Panc1 (cell line): ENCODE results near the gene ANTXR1. TPM values are rescaled to one million over a fixed set of nuclear protein-coding genes. Genes with fewer than 3 reads are reported as not detected.

Source experiments
- ATAC-seq: fragments of 200-7000 bp; cut with Tn5 transposase; 2 replicates; pipeline ENCODE4 v1.9.1; 2020; ENCODE audit warnings: mild to moderate bottlenecking, moderate library complexity
- BruUV-seq: library from RNA; stranded (reverse); fragments of 400-500 nt; replicated peaks from 2 replicates; lab custom pipeline; 2021; lab: Mats Ljungman, UMichigan
- CTCF ChIA-PET: fragments of 300-600 bp; sonication (Branson Sonifier 250); formaldehyde crosslinking; loops from one replicate; lab custom pipeline; 2022; ENCODE audit warnings: antibody characterized with exemption; lab: Charles Lee
- POLR2A ChIA-PET: fragments of 300-600 bp; sonication (Branson Sonifier 250); formaldehyde crosslinking; loops from one replicate; lab custom pipeline; 2022; ENCODE audit warnings: antibody characterized with exemption; lab: Charles Lee
- DNase-seq: peaks from one replicate; pipeline ENCODE4 v3.0.0-alpha.2; 2010; ENCODE audit warnings: low read depth, low spot score
- H3K27ac ChIP-seq: 2 replicates; pipeline ENCODE4 v1.5.1; 2011; ENCODE audit warnings: mild to moderate bottlenecking, low read length, inconsistent platforms
- H3K27me3 ChIP-seq: fragments of 200-500 bp; sonication (Bioruptor generic); 2 replicates; pipeline ENCODE4 v1.6.0; 2014; ENCODE audit warnings: low read length, inconsistent platforms; ENCODE audit not compliant: control insufficient read depth, insufficient read depth
- H3K36me3 ChIP-seq: fragments of 200-500 bp; sonication (Bioruptor generic); 2 replicates; pipeline ENCODE4 v1.5.1; 2014; ENCODE audit warnings: inconsistent platforms, mild to moderate bottlenecking, low read length, moderate library complexity; ENCODE audit not compliant: control insufficient read depth, insufficient read depth
- H3K4me1 ChIP-seq: 2 replicates; pipeline ENCODE4 v1.5.1; 2011; ENCODE audit warnings: inconsistent platforms, mild to moderate bottlenecking, low read length, moderate library complexity; ENCODE audit not compliant: control insufficient read depth, insufficient read depth
- H3K4me3 ChIP-seq, 2 experiments: 2 replicates each; pipeline ENCODE4 v1.5.1; 2011 to 2012; ENCODE audit warnings: low read depth in 2 of 2, low read length in 2 of 2, mild to moderate bottlenecking in 2 of 2, inconsistent platforms in 1 of 2, moderate library complexity in 1 of 2
- H3K9me3 ChIP-seq: fragments of 200-500 bp; sonication (Bioruptor generic); 2 replicates; pipeline ENCODE4 v1.5.1; 2014; ENCODE audit warnings: low read depth, mild to moderate bottlenecking, inconsistent platforms, low read length, moderate library complexity; ENCODE audit not compliant: control insufficient read depth, insufficient read depth
- POLR2AphosphoS5 ChIP-seq: IDR thresholded peaks from 2 replicates; pipeline ENCODE4 v1.6.1; 2012; ENCODE audit warnings: mild to moderate bottlenecking, low read depth, low read length, moderate library complexity
- SIN3A ChIP-seq: IDR thresholded peaks from 2 replicates; pipeline ENCODE4 v1.6.1; 2012; ENCODE audit warnings: low read depth, mild to moderate bottlenecking, low read length, moderate library complexity, borderline replicate concordance; ENCODE audit not compliant: insufficient read depth
- TCF7L2 ChIP-seq: IDR thresholded peaks from 2 replicates; pipeline ENCODE4 v1.6.1; 2011; ENCODE audit warnings: mild to moderate bottlenecking, low read depth, low read length, inconsistent platforms
- in situ Hi-C: cut with HindIII; loops from 2 replicates; pipeline ENCODE4 v1.10.0; 2016; ENCODE audit warnings: low sequenced_read_pairs, low pct_unique_long_range_greater_than_20kb
- intact Hi-C: fragments of 100-400 bp; cut with micrococcal nuclease; formaldehyde crosslinking; loops from one replicate; pipeline ENCODE4 v1.10.0; 2022; ENCODE audit not compliant: unreplicated experiment
- total RNA-seq: library from RNA; stranded (reverse); gene quantifications from one replicate; pipeline ENCODE4 v1.2.1, GENCODE V29; 2021; ENCODE audit not compliant: unreplicated experiment
- TF ChIP-seq, protein P1 (sequence below): fragments of 450-650 bp; IDR thresholded peaks from 2 replicates; pipeline ENCODE4 v1.5.1; 2017; ENCODE audit warnings: mild to moderate bottlenecking
- TF ChIP-seq, protein P2 (sequence below), 2 experiments: IDR thresholded peaks; 2 replicates each; pipeline ENCODE4 v1.6.1; 2011 to 2012; ENCODE audit warnings: low read depth in 2 of 2, control low read depth in 1 of 2, low read length in 1 of 2, mild to moderate bottlenecking in 1 of 2, moderate library complexity in 1 of 2; ENCODE audit not compliant: insufficient read depth in 1 of 2

Gene ANTXR1
- total RNA-seq, 1 experiment from 2014 or later: 132 TPM

DNA sequence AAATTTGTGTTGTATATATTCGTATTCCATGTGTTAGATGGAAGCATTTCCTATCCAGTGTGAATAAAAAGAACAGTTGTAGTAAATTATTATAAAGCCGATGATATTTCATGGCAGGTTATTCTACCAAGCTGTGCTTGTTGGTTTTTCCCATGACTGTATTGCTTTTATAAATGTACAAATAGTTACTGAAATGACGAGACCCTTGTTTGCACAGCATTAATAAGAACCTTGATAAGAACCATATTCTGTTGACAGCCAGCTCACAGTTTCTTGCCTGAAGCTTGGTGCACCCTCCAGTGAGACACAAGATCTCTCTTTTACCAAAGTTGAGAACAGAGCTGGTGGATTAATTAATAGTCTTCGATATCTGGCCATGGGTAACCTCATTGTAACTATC lies 235.3 kb downstream of the ANTXR1 start:
- POLR2A ChIA-PET: no interaction called here
- DNase-seq (no peak), ATAC-seq (0 out of 2 replicates have a peak, but pooled peaks have one; percentile 32)
- CTCF ChIA-PET: no interaction called here
- Histone ChIP-seq H3K36me3 (no peaks in the 10 kb centered on the region; the same call in none of the 2 replicates), H3K4me1 (peaks cover 23% of the 10 kb centered on the region), H3K27ac (peak overlapping the region; percentile 96), H3K27me3 (no peaks in the 10 kb centered on the region), H3K4me3 (no peak overlapping the region), H3K9me3 (0 out of 2 replicates have a peak, but pooled peaks cover 4% of the 10 kb centered on the region)
- TF ChIP-seq POLR2AphosphoS5: no peak
- no peak for TF ChIP-seq SIN3A
- TF ChIP-seq, protein P1, sequence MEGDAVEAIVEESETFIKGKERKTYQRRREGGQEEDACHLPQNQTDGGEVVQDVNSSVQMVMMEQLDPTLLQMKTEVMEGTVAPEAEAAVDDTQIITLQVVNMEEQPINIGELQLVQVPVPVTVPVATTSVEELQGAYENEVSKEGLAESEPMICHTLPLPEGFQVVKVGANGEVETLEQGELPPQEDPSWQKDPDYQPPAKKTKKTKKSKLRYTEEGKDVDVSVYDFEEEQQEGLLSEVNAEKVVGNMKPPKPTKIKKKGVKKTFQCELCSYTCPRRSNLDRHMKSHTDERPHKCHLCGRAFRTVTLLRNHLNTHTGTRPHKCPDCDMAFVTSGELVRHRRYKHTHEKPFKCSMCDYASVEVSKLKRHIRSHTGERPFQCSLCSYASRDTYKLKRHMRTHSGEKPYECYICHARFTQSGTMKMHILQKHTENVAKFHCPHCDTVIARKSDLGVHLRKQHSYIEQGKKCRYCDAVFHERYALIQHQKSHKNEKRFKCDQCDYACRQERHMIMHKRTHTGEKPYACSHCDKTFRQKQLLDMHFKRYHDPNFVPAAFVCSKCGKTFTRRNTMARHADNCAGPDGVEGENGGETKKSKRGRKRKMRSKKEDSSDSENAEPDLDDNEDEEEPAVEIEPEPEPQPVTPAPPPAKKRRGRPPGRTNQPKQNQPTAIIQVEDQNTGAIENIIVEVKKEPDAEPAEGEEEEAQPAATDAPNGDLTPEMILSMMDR: no peak
- TF ChIP-seq, protein P2, sequence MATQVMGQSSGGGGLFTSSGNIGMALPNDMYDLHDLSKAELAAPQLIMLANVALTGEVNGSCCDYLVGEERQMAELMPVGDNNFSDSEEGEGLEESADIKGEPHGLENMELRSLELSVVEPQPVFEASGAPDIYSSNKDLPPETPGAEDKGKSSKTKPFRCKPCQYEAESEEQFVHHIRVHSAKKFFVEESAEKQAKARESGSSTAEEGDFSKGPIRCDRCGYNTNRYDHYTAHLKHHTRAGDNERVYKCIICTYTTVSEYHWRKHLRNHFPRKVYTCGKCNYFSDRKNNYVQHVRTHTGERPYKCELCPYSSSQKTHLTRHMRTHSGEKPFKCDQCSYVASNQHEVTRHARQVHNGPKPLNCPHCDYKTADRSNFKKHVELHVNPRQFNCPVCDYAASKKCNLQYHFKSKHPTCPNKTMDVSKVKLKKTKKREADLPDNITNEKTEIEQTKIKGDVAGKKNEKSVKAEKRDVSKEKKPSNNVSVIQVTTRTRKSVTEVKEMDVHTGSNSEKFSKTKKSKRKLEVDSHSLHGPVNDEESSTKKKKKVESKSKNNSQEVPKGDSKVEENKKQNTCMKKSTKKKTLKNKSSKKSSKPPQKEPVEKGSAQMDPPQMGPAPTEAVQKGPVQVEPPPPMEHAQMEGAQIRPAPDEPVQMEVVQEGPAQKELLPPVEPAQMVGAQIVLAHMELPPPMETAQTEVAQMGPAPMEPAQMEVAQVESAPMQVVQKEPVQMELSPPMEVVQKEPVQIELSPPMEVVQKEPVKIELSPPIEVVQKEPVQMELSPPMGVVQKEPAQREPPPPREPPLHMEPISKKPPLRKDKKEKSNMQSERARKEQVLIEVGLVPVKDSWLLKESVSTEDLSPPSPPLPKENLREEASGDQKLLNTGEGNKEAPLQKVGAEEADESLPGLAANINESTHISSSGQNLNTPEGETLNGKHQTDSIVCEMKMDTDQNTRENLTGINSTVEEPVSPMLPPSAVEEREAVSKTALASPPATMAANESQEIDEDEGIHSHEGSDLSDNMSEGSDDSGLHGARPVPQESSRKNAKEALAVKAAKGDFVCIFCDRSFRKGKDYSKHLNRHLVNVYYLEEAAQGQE (IDR thresholded peaks at IDR 0.05; ENCODE audit: insufficient read depth in 1 of 2, low read depth in 2 of 2, low read length in 1 of 2): no peak
- no peak for TF ChIP-seq TCF7L2
- in situ Hi-C loops: no loop called here
- TSS peak; percentile 58 for BruUV-seq
- intact Hi-C loops: no loop called here

DNA sequence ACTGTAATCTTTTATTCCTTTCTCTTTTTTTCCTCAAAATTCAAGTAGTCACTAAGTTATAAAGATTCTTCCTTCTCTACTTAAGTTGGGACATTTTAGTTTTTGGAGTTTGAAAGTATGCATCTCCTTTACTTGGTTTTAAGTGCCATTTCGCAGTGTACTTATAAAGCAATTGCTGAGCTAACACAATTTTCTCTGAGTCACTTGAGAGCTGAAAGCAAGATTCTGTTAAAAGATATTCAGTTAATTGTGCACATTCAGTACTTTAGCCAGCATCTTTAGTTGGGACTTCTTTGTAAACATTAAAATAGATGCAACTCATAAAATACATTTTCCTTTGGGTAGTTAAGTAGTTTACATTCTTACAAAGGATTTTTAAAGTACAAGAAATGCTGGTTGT lies 238.0 kb downstream of the ANTXR1 start:
- Histone ChIP-seq H3K4me1 (peaks cover 35% of the 10 kb centered on the region), H3K27me3 (no peaks in the 10 kb centered on the region), H3K4me3 (no peak overlapping the region), H3K9me3 (peaks cover 11% of the 10 kb centered on the region; the same call in 1 of the 2 replicates), H3K36me3 (no peaks in the 10 kb centered on the region; the same call in none of the 2 replicates), H3K27ac (peak overlapping the region; percentile 96)
- TF ChIP-seq SIN3A (no peak), POLR2AphosphoS5 (no peak), TCF7L2 (no peak)
- TF ChIP-seq, protein P2 (IDR thresholded peaks at IDR 0.05; ENCODE audit: insufficient read depth in 1 of 2, low read depth in 2 of 2, low read length in 1 of 2): no peak
- TF ChIP-seq, protein P1: no peak
- BruUV-seq: no TSS peak
- intact Hi-C loops (no loop called here), in situ Hi-C loops (no loop called here)
- CTCF ChIA-PET: no interaction called here
- ATAC-seq (no peak), DNase-seq (no peak)
- POLR2A ChIA-PET: no interaction called here
